Lower leg skin (tissue), 3 donors: Measurements from ENCODE around the gene NELL1.

Source experiments
- CTCF ChIP-seq, 3 donors: fragments of 450-650 bp; IDR thresholded peaks; one replicate each; pipeline ENCODE4 v1.5.1; 2016; ENCODE audit warnings: antibody characterized with exemption in 3 of 3, mild to moderate bottlenecking in 3 of 3, moderate library complexity in 2 of 3
- POLR2A ChIP-seq, 2 donors: fragments of 450-650 bp; IDR thresholded peaks; one replicate each; pipeline ENCODE4 v1.6.1; 2016 to 2017; ENCODE audit warnings: antibody characterized with exemption in 2 of 2, mild to moderate bottlenecking in 1 of 2, moderate library complexity in 1 of 2

GRCh38 chr11:21390430-21390829, 721.0 kb downstream of the NELL1 start:
- TF ChIP-seq CTCF (IDR thresholded peaks at IDR 0.05) (no peak), POLR2A (IDR thresholded peaks at IDR 0.05) (no peak)
